Mucosa of rectum (tissue), 2 donors: ENCODE measurements around the gene JUNB.

Experiments used
- H3K27ac ChIP-seq, 2 donors: one replicate each; pipeline ENCODE4 v1.7.0; 2013; ENCODE audit warnings: inconsistent platforms in 2 of 2, low read depth in 2 of 2, low read length in 2 of 2
- H3K27me3 ChIP-seq, 2 donors: one replicate each; pipeline ENCODE4 v1.7.0; 2013; ENCODE audit warnings: low read length in 2 of 2; ENCODE audit not compliant: control insufficient read depth in 2 of 2, insufficient read depth in 2 of 2
- H3K36me3 ChIP-seq, 2 donors: one replicate each; pipeline ENCODE4 v1.7.0; 2013; ENCODE audit warnings: low read length in 2 of 2; ENCODE audit not compliant: control insufficient read depth in 2 of 2, insufficient read depth in 2 of 2
- H3K4me1 ChIP-seq, 2 donors: one replicate each; pipeline ENCODE4 v1.7.0; 2013; ENCODE audit warnings: low read length in 2 of 2, mild to moderate bottlenecking in 1 of 2; ENCODE audit not compliant: control insufficient read depth in 2 of 2, insufficient read depth in 2 of 2
- H3K4me3 ChIP-seq, 2 donors: one replicate each; pipeline ENCODE4 v1.7.0; 2013; ENCODE audit warnings: low read length in 2 of 2
- H3K9ac ChIP-seq, 2 donors: one replicate each; pipeline ENCODE4 v1.7.0; 2013; ENCODE audit warnings: low read length in 2 of 2, low read depth in 1 of 2, mild to moderate bottlenecking in 1 of 2
- H3K9me3 ChIP-seq, 2 donors: one replicate each; pipeline ENCODE4 v1.7.0; 2013; ENCODE audit warnings: low read length in 2 of 2; ENCODE audit not compliant: control insufficient read depth in 2 of 2
- donor health status: healthy.
- donor health status: Normal muscosa, but diverticular disease.

Gene JUNB

GRCh38 chr19:12782424-12783290, 8.6 kb upstream of the JUNB start:
- Histone ChIP-seq H3K9ac (peak overlapping the region; percentile 78 to 94), H3K9me3 (no peaks in the 10 kb centered on the region), H3K27me3 (no peaks in the 10 kb centered on the region), H3K4me1 (peaks cover 66 to 70% of the 10 kb centered on the region in 2 donors), H3K27ac (peak overlapping the region; percentile 100), H3K36me3 (no peaks in the 10 kb centered on the region), H3K4me3 (peak overlapping the region; percentile 67 to 80)

- Histone ChIP-seq H3K9me3 (no peaks in the 10 kb centered on the region), H3K4me1 (peaks cover 69 to 71% of the 10 kb centered on the region in 2 donors), H3K9ac (peak overlapping the region; percentile 15 to 78), H3K27ac (peak overlapping the region; percentile 100), H3K27me3 (no peaks in the 10 kb centered on the region), H3K4me3 (peak overlapping the region in 1 of 2 donors; percentile 67), H3K36me3 (no peaks in the 10 kb centered on the region)
Observed at GRCh38 chr19:12783291-12783848, 7.9 kb upstream of the JUNB start.

- H3K9me3 ChIP-seq: no peaks in the 10 kb centered on the region
- no peaks in the 10 kb centered on the region for H3K27me3 ChIP-seq
- peak overlapping the region; percentile 100 for H3K27ac ChIP-seq
- peak overlapping the region; percentile 22 for H3K4me3 ChIP-seq
- no peaks in the 10 kb centered on the region for H3K36me3 ChIP-seq
- H3K9ac ChIP-seq: peak overlapping the region; percentile 56 to 72
- H3K4me1 ChIP-seq: peaks cover 69 to 71% of the 10 kb centered on the region in 2 donors
Observed at GRCh38 chr19:12783849-12784393, 7.4 kb upstream of the JUNB start.

- H3K4me3 ChIP-seq: peak overlapping the region in 1 of 2 donors; percentile 34
- H3K4me1 ChIP-seq: peaks cover 71 to 74% of the 10 kb centered on the region in 2 donors
- peak overlapping the region; percentile 56 to 72 for H3K9ac ChIP-seq
- H3K27ac ChIP-seq: peak overlapping the region; percentile 100
- no peaks in the 10 kb centered on the region for H3K27me3 ChIP-seq
- no peaks in the 10 kb centered on the region for H3K36me3 ChIP-seq
- H3K9me3 ChIP-seq: no peaks in the 10 kb centered on the region
Observed at GRCh38 chr19:12784394-12784870, 6.9 kb upstream of the JUNB start.

GRCh38 chr19:12784871-12785430, 6.3 kb upstream of the JUNB start:
- H3K9me3 ChIP-seq: no peaks in the 10 kb centered on the region
- H3K9ac ChIP-seq: peak overlapping the region; percentile 68 to 72
- peak overlapping the region in 1 of 2 donors; percentile 34 for H3K4me3 ChIP-seq
- no peaks in the 10 kb centered on the region for H3K36me3 ChIP-seq
- peak overlapping the region; percentile 100 for H3K27ac ChIP-seq
- no peaks in the 10 kb centered on the region for H3K27me3 ChIP-seq
- H3K4me1 ChIP-seq: peaks cover 69 to 74% of the 10 kb centered on the region in 2 donors

GRCh38 chr19:12785431-12786031, 5.8 kb upstream of the JUNB start:
- Histone ChIP-seq H3K27ac (peak overlapping the region; percentile 100), H3K4me1 (peaks cover 74 to 78% of the 10 kb centered on the region in 2 donors), H3K9ac (peak overlapping the region; percentile 68 to 72), H3K4me3 (peak overlapping the region; percentile 19 to 26), H3K9me3 (no peaks in the 10 kb centered on the region), H3K27me3 (no peaks in the 10 kb centered on the region), H3K36me3 (no peaks in the 10 kb centered on the region)

- Histone ChIP-seq H3K36me3 (no peaks in the 10 kb centered on the region), H3K4me3 (peak overlapping the region in 1 of 2 donors; percentile 19), H3K27ac (peak overlapping the region; percentile 100), H3K9me3 (no peaks in the 10 kb centered on the region), H3K4me1 (peaks cover 80 to 83% of the 10 kb centered on the region in 2 donors), H3K9ac (peak overlapping the region; percentile 68 to 72), H3K27me3 (no peaks in the 10 kb centered on the region)
Observed at GRCh38 chr19:12786141-12786870, 5.0 kb upstream of the JUNB start.

GRCh38 chr19:12786952-12787351, 4.3 kb upstream of the JUNB start:
- H3K27ac ChIP-seq: peak overlapping the region; percentile 100
- no peaks in the 10 kb centered on the region for H3K9me3 ChIP-seq
- peak overlapping the region; percentile 56 to 72 for H3K9ac ChIP-seq
- no peaks in the 10 kb centered on the region for H3K36me3 ChIP-seq
- H3K27me3 ChIP-seq: no peaks in the 10 kb centered on the region
- H3K4me3 ChIP-seq: no peak overlapping the region
- H3K4me1 ChIP-seq: peaks cover 78 to 80% of the 10 kb centered on the region in 2 donors

- Histone ChIP-seq H3K4me1 (peaks cover 74 to 75% of the 10 kb centered on the region in 2 donors), H3K36me3 (no peaks in the 10 kb centered on the region), H3K27ac (peak overlapping the region; percentile 100), H3K27me3 (no peaks in the 10 kb centered on the region), H3K4me3 (no peak overlapping the region), H3K9me3 (no peaks in the 10 kb centered on the region), H3K9ac (peak overlapping the region in 1 of 2 donors; percentile 72)
Observed at GRCh38 chr19:12787458-12787857, 3.8 kb upstream of the JUNB start.
